GM18511 (cell line): ENCODE data around the gene ORAI2.

ENCODE experiments used
- ATAC-seq: cut with Tn5 transposase; IDR thresholded peaks from one replicate; pipeline ENCODE4 v1.9.1; 2021; ENCODE audit warnings: mild to moderate bottlenecking, moderate library complexity; ENCODE audit not compliant: unreplicated experiment

The ORAI2 gene

DNA sequence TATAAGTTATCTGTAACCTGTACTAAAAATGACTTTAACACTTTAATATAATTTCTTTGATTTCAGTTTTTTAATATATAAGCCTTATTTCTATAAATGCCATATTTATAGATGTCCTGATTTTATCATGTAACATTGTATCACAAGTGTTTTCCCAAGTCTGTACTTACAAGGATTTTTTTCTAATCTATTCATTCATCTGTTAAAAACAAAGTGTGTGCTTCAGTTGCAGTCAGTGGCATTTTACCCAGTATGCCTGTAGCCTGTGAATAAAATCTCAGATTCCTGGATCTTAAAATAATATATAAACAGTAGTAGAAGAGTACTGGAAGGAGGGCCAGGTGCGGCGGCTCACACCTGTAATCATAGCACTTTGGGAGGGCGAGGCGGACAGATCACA lies 19.8 kb upstream of the ORAI2 start:
- no peak for ATAC-seq

DNA sequence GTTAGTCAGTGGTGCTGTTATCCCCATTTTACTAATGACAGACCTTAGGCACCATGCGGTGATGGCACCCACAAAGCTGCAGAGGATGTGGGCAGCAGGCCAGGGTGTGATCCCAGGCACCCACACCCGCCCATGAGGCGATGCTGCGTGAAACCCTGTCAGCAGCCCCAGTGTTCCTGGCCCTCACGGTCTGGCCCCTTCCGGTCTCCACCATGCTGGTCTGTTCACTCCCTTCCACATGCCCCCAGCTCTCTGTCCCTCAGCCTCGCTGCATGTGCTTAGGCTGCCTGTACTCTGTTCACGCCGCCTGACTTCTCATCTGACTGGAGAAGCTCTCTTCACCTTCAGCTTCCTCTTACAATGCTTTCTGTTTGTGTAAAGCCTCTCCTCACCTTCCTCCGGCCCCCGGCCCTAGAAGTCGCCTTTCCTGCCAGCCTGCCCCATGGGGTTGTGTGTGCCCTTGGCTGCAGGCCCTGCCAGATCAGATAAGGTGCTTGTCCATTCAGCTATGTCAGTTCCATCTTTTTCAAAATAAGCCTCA lies 17.6 kb upstream of the ORAI2 start:
- ATAC-seq, result peak; percentile 76

DNA sequence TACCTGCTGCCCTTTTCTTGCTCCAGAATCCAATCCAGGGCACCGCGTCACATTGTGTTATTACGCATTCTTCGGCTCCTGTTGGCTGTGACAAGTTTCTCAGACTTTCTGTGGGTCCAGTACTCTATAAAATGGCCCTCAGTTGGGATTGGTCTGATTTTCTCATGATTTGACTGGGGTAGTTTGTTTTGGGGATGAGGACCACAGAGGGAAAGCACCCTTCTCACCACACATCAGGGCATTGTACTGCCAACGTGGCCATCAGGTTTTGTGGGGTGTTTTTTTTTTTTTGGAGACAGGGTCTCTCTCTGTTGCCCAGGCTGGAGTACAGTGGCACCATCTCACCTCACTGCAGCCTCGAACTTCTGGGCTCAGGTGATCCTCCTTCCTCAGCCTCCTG lies 17.0 kb upstream of the ORAI2 start:
- ATAC-seq, result no peak

DNA sequence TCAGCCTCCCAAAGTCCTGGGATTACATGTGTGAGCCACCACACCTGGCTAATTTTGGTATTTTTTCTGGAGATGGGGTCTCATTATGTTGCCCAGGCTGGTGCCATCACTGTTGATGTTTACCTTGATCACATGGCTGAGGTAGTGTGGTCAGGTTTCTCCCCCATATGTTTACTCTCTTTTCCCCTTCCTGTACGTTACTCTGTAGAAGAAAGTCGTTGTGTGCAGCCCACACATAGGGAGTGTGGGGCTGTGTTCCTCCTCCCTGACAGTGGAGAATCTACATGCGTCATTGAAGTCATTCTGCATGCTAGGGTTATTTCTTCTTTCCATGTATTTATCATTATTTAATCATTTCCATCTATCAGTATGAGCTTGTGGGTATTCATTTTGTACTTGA lies 16.3 kb upstream of the ORAI2 start:
- ATAC-seq, result no peak

- no peak for ATAC-seq
Observed at GRCh38 chr7:102418592-102418991, 14.8 kb upstream of the ORAI2 start.

DNA sequence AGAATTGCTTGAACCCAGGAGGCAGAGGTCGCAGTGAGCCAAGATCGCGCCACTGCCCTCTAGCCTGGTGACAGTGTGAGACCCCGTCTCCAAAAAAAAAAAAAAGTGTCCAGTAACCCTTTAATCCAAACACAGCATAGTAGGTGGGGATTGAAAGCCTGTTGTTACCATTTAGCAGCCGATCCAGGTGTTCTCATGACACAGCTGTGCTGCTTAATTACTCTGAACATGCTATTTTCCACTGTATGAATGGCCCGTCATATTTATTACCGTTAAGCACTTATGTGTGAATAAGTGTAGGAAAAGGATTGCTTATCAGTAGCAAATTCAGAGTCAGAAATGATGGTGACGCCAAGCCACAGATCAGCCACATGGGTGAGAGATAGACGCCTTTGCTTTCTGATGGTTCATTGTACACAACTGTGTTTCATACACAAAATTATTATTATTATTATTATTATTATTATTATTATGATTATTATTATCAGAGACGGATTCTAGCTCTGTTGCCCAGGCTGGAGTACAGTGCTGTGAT lies 11.6 kb upstream of the ORAI2 start:
- no peak for ATAC-seq

DNA sequence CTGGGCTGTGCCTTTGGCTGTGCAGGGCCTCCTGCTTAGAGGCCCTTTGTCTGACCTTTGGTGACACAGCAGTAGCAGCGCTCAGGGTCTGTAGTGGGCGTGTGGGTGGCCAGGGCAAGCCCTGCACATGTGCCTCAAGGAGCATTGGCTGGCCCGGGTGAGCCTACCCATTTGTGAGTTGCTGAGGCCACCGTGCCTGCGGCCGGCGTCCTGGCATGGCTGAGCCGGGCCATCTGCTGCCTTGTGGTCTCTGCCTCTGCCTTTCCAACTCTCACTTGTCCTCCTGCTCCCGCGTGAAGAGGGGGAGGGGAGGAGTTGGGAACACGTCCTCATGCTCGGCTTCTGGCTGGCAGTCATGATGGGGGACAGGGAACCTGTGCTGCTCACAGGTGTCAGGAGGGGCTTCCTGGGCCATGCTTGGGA lies 9.2 kb upstream of the ORAI2 start:
- ATAC-seq, result no peak

- peak; percentile 29 for ATAC-seq
Observed at GRCh38 chr7:102424787-102425218, 8.6 kb upstream of the ORAI2 start.

DNA sequence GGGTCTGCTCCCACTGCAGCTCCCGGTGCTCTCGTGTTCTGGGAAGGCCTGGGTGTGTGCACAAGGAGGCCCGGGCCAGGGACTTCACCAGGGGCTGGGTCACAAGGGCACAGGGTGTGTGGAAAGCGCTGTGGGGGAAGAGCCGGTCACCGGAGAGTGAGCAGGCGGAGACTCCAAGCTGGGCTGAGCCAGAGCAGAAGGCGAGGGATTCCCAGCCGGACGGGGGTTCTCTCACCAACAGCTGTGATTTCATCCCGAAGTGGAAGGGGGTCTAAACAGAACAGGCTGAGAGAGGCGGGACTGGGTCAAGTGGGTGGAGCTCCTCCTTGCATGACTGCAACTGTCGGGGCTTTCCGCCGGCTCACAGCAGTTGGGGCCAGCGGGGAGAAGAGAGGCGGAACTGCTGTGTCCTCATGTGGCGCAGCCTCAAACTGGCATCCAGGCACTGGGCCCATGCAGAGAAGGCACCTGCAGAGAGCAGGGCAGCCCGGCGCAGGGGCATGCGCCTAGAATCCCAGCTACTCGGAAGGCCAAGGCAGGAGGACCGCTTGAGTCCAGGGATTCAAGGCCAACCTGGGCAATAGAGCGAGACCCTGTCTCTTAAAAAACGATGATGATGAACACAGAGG lies 7.6 kb upstream of the ORAI2 start:
- ATAC-seq, result peak; percentile 68

DNA sequence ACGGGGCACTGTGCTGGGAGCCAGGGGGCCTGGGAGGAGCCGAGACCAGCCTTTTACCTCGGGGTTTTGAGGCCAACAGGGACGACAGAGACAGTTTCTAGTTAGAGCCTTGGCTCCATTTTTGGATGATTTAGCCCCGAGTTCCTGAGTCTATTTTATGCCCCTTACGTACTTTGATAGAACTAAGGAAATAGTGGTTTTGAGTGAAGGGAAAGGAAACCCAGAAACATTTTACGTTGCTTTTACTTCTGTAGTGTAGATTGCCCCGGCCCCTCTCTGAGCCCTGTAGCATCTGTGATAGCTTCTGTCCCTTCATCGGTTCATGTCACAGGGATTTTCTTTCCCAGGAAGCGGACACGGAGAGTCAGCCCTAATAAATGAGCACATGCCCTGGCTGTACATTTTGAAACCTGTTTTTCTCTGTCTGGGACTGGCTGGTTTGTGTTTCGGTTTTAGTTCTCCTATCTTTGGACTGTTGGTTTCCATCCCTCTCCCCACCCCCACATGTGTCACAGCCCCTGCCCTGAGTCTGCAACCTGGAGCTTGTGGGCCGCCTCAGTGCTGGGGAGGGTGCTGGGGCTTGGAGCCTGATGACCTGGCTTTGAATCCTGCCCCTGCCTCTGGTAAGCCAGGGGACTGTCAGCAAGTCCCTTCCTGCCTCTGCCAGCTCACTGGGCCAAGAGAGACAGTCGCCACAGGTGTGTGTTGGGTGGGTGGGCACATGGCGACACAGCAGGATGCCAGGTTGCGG lies 6.9 kb upstream of the ORAI2 start:
- ATAC-seq, result peak; percentile 64

DNA sequence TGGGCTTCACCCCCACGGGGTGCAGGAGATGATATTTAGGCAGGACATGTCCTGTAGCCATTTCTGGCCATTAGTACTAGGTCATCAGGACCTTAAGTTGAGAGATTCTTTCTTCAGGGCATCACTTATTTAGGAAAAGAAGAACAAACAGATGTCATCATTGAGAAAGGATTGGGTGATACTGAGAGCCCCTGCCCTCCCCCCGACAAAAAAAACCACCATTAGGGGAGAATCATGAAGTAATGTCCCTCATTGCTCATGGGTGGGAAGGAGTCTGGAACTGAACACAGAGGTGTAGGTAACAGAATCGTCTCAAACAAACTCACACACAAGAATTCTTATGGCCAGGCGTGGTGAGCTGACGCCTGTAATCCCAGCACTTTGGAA lies 6.4 kb upstream of the ORAI2 start:
- no peak for ATAC-seq

GRCh38 chr7:102429141-102429899 lies 4.1 kb upstream of the ORAI2 start:
- no peak for ATAC-seq

DNA sequence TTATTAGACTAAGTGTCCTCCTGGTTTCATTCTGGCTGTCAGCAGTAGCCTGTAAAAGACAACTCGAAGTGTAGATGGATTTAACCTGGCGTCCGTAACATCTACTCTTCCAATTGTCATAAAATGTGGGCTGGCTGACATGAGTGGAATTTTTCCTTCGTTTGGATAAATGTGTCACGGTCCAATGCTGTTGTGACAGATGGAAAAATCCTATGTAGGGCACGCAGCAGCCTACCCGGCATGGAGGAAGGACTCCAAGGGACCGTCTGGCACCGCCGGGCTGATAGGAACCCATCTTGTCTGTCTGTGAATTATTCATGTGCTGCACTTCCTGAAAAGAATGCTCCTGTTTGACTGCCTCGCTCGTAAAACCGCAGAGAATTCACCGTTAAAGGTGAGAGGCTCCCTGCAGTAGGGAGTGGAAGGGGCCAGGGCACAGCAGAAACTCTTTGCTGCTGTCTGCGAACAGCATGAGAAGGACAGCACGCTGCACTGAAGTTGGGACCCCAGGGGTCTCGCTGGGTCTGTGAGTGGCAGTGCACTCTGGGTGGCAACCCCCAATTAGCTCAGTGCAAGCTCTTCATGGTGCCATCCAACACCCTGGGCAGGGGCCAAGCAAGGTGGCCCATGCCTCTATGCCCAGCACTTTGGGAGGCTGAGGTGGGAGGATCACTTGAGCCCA lies 1.6 kb upstream of the ORAI2 start:
- ATAC-seq, result no peak

DNA sequence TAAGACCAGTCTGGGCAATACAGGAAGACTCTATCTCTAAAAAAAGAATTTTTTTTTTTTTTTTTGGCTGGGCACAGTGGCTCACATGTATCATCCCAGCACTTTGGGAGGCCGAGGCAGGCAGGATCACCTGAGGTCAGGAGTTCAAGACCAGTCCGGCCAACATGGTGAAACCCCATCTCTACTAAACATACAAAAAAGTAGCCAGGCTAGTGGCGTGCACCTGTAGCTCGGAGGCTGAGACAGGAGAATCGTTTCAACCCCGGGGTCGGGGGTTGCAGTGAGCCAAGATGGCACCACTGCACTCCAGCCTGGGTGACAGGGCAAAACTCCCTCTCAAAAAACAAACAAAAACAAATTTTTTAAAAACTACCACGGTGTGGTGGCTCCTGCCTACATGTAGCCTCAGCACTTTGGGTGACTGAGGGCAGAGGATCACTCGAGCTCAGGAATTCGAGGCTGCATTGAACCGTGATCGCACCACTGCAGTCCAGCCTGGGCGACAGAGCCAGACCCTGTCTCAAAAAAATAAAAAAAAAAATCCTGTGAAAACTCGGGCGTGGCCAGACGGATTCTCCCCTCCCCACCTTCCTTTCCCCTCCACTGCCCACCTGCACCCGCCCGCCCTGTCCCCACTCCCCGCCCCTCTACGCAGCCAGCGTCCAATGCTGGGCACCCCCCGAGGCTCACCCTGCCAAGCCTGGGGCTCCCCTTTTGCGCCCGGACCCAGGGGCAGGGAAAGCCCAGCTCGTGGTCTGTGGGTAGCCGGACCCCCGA lies 745 bp upstream of the ORAI2 start:
- peak; percentile 36 for ATAC-seq

- peak; percentile 17 for ATAC-seq
Observed at GRCh38 chr7:102434039-102434486, 688 bp downstream of the ORAI2 start.

DNA sequence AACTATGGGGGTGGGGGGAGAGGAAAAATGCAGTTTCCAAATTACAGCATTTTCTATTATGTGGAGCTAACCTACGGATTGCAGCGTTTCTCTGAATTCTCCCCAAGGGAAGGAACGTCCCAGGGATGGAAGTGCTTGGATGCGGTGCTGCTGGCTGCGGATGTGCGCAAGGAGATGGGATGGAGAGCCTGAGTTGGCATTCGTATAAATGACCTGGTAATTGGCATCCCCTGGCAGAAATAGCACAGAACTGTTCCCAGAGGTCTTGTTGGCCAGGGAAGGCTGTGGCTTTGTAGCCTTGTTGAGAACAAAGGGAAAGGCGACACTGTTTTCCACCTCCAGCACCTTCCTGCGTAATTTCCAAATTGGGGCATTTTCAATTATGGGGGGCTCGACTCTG lies 2.7 kb downstream of the ORAI2 start:
- no peak for ATAC-seq

DNA sequence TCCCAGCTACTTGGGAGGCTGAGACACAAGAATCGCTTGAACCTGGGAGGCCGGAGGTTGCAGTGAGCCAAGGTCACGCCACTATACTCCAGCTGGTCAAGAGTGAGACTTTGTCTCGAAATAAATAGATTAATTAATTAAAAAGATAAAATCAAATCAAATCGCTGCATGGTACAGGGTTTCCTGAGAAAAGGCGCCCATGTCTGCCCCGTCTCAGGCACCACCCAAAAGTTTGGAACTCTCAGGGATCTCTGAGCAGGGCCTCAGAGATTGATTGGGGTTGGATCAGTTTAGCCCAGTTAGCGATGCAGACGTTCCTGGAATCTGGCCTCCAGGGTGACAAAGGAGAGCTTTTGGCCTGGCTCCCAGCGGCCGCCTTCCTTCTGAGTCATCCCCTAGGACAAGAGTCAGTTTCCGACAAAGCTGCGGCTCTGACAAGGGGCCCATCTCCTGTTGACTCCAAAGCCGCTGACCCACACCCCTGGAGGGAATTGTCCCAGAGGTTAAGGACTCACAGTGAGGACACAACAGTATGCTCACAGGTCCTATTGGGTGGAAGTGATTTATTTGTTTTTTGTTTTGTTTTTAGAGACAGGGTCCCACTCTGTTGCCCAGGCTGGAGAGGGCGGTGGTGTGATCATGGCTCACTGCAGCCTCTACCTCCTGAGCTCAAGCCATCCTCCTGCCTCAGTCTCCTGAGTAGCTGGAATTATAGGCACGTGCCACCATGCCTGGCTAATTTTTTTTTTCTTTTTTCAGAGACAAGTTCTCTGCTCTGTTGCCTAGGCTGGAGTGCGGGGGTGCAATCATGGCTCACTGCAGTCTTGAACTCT lies 6.8 kb downstream of the ORAI2 start:
- ATAC-seq, result no peak

- ATAC-seq, result peak; percentile 48
Observed at GRCh38 chr7:102444961-102445673, 11.7 kb downstream of the ORAI2 start.
